BJ (cell line): Measurements from ENCODE around the gene ACOXL. TPM values are rescaled to one million over a fixed set of nuclear protein-coding genes. Genes with fewer than 3 reads are reported as not detected.

ENCODE experiments used
- CTCF ChIA-PET: fragments of 350-600 bp; formaldehyde crosslinking; extraction: SDS; loops from one replicate; lab custom pipeline; 2021; ENCODE audit warnings: antibody characterized with exemption, inconsistent platforms; lab: Yijun Ruan, JAX
- POLR2A ChIA-PET: fragments of 300-600 bp; sonication (Branson Sonifier 250); formaldehyde crosslinking; extraction: SDS; loops from one replicate; lab custom pipeline; 2021; ENCODE audit warnings: antibody characterized with exemption; lab: Charles Lee
- DNase-seq: peaks from one replicate; pipeline ENCODE4 v3.0.0-alpha.2; 2011; ENCODE audit warnings: low read depth
- H3K27me3 ChIP-seq: 2 replicates; pipeline ENCODE4 v1.6.0; 2011; ENCODE audit warnings: low read length; ENCODE audit not compliant: control insufficient read depth, insufficient read depth
- H3K36me3 ChIP-seq: 2 replicates; pipeline ENCODE4 v1.5.1; 2011; ENCODE audit warnings: low read length; ENCODE audit not compliant: control insufficient read depth, insufficient read depth
- H3K4me3 ChIP-seq: 2 replicates; pipeline ENCODE4 v1.5.1; 2011; ENCODE audit warnings: low read depth, mild to moderate bottlenecking, control low read depth, low read length
- polyA plus RNA-seq: library from polyadenylated mRNA; depleted of rRNA; stranded (reverse); fragments of >200 nt; gene quantifications from 2 replicates; pipeline ENCODE4 v1.2.3, GENCODE V29; 2011
- TF ChIP-seq, protein P1 (sequence below): IDR thresholded peaks from 2 replicates; pipeline ENCODE4 v1.5.1; 2011; ENCODE audit warnings: low read depth, mild to moderate bottlenecking, control low read depth, inconsistent platforms, low read length, moderate library complexity; ENCODE audit not compliant: insufficient read depth

ACOXL gene
- polyA plus RNA-seq, 1 experiment: not detected

DNA sequence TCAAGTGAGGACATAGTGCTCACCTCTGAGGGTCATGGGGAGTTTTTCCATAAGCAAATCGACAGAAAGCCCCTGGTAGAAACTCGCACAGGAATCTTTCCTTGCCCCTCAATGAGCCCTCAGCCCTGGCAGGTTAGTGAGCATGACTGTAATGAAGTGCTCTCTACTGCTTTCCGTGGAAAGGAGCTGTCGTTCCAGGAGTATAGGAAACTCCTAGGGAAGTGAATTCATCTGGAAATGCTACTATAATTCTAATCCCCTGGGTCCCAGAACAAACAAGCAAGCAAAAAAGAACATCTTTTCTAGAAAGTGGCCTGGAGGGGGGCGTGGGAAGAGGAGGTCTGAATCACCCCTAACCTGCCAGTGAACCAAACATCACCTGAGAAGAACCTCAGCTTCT is 406.5 kb downstream of the ACOXL start:
- ChIA-PET POLR2A (no interaction called here), CTCF (no interaction called here)
- no peak for DNase-seq
- no peaks in the 10 kb centered on the region; the same call in 1 of the 2 replicates for H3K27me3 ChIP-seq
- no peak overlapping the region for H3K4me3 ChIP-seq
- peaks cover 1% of the 10 kb centered on the region; the same call in 1 of the 2 replicates for H3K36me3 ChIP-seq
- TF ChIP-seq, protein P1, sequence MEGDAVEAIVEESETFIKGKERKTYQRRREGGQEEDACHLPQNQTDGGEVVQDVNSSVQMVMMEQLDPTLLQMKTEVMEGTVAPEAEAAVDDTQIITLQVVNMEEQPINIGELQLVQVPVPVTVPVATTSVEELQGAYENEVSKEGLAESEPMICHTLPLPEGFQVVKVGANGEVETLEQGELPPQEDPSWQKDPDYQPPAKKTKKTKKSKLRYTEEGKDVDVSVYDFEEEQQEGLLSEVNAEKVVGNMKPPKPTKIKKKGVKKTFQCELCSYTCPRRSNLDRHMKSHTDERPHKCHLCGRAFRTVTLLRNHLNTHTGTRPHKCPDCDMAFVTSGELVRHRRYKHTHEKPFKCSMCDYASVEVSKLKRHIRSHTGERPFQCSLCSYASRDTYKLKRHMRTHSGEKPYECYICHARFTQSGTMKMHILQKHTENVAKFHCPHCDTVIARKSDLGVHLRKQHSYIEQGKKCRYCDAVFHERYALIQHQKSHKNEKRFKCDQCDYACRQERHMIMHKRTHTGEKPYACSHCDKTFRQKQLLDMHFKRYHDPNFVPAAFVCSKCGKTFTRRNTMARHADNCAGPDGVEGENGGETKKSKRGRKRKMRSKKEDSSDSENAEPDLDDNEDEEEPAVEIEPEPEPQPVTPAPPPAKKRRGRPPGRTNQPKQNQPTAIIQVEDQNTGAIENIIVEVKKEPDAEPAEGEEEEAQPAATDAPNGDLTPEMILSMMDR: no peak

DNA sequence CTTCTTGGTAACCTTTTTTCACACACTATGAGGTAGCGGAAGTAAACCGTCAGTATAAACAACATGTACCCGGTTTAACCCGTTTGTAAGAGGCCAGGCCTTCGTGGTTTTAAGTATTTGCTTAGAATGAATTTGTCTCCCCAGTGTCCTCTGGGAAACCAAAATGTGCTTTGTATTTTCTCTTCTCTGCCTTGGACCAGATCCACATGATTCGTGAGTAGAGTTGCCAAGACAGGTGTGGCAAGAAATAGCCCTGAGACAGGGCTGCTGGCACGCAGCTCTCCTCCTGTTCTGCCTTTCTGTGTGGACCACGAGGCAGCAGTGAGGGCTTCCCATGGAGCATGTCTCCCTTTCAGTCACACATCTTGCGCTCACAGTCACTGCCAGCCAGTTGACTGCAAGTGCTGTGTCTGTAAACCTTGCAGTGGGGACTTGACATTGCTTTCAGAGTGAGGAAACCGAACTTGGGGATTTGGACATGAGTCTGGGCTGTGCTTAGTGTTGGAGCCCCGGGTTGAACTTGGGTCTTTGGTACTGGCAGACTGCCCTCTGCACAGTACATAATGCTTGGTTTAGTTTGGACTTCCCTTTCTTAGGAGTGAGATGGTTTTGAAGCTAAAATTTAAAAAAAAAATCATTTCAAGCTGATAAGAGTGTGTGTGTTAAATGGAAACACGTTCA is 407.4 kb downstream of the ACOXL start:
- H3K27me3 ChIP-seq: no peaks in the 10 kb centered on the region; the same call in 1 of the 2 replicates
- no peak overlapping the region for H3K4me3 ChIP-seq
- TF ChIP-seq, protein P1: no peak
- peaks cover 1% of the 10 kb centered on the region; the same call in 1 of the 2 replicates for H3K36me3 ChIP-seq
- ChIA-PET POLR2A (no interaction called here), CTCF (no interaction called here)
- no peak for DNase-seq

DNA sequence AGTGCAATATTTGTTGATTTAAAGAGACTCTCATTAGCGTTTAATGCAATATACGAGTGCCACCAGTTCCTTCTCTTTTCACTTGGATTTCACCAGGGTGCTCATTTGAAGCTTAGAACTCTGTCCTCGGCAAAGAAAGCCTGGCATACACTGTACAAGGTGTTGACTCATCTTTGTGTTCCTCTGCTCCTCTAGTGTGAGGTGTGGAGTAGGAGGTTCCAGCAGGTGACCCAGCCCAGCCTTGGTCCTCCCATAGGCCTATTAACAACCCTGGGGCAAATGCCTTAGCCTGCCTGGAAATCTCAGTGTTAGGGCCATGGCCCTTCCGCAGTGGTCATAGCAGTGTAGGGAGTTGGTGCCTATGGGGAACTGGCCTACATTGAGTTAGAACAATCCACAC is 408.4 kb downstream of the ACOXL start:
- H3K36me3 ChIP-seq: peaks cover 1% of the 10 kb centered on the region; the same call in 1 of the 2 replicates
- DNase-seq: no peak
- H3K4me3 ChIP-seq: no peak overlapping the region
- CTCF ChIA-PET: no interaction called here
- TF ChIP-seq, protein P1: no peak
- POLR2A ChIA-PET: no interaction called here
- H3K27me3 ChIP-seq: no peaks in the 10 kb centered on the region; the same call in 1 of the 2 replicates

DNA sequence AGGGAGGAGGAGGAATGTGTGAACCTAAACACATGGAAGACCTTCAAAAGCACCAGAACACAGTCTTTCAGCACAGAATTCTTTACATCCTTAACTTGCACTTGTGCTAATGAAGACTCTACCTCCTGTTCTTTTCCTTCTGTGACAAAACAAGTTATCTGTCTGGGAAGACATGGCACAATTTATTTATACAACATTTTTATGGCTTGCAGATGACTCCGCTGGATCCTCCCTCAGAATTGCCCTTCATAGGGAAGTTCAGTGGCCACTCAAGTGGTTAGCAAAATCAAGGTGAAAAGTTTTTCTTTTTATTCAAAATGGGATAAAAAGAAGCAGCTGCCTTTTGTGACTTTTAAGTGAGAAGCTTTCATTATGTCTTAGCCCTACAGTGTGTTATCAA is 409.7 kb downstream of the ACOXL start:
- H3K27me3 ChIP-seq: no peaks in the 10 kb centered on the region; the same call in 1 of the 2 replicates
- H3K36me3 ChIP-seq: peaks cover 1% of the 10 kb centered on the region; the same call in 1 of the 2 replicates
- no peak overlapping the region for H3K4me3 ChIP-seq
- TF ChIP-seq, protein P1: no peak
- no peak for DNase-seq
- POLR2A ChIA-PET: no interaction called here
- CTCF ChIA-PET: no interaction called here

DNA sequence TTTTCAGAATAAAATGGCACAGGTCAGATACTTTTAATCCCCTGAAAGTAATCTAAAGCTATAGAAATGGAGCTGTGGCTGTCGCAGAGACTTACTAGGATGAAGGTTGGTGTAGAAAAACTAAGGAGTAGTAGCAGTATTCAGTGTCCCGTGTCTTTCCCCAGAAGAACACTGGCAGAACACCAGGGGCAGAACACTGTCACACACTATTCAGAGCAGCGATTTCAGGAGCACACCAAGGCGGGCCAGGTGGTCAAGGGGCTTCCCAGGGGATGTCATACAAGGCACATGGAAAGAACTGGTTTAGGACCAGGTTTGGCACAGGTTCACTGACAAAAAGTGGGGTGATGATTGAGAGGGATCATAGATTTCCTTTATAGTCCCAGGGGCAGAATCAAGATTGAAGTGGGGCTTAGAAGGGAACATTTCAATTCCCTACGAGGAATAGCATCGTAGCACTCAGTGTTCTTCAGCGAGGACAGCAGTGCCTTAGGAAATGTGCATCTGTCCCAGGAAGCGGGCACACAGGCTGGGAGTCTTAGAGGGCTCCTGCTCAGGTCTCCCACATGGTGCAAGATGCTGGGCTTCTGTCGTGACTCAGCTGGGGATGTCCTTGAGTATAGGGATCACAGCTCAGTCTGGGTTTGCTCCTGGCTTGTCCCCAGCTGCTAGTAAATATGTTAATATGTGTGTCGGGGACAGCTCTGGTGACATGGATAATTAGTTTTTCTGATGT is 410.9 kb downstream of the ACOXL start:
- DNase-seq: no peak

More for the DNA sequence above, 410.9 kb downstream of the ACOXL start:
- H3K36me3 ChIP-seq: no peaks in the 10 kb centered on the region
- CTCF ChIA-PET: no interaction called here
- TF ChIP-seq, protein P1: no peak
- H3K4me3 ChIP-seq: no peak overlapping the region
- no peaks in the 10 kb centered on the region; the same call in 1 of the 2 replicates for H3K27me3 ChIP-seq
- POLR2A ChIA-PET: no interaction called here
